ENCODE measurements around the gene MDH1. TPM values are rescaled to one million over a fixed set of nuclear protein-coding genes. Genes with fewer than 3 reads are reported as not detected.
"Not testable (repeated sequence)": the region's sequence is repeated elsewhere in the genome, so short reads cannot be mapped to it uniquely, and the experiment has no call there.

MDH1 gene
- total RNA-seq, 2 donors from 2014 or later = 89.3 to 95.7 TPM

DNA sequence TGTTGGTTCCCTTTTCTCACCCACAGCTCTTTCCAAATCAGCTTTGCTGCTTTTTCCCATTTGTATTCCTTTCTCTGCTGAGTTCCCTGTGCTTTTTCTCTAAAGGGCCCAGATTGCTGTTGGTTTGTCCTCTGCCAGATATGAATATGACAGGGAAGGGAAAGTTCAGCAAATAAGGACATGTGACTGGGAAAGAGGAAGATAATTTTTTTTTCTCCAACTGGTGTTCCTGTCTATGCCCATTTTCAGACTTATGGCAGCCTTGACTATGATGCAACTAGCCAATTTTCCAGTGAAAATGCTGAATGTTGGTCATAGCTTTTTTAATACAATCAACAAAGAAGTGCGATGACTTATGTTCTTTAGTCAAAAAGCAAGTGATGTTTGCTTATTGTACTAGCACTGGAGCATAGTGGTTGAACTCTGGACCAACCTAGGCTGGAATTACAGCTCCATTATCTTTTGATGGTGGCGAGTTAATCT, 7.7 kb downstream of the MDH1 start:
- no peak for ATAC-seq
- no peak for DNase-seq
- peaks cover 3% of the 10 kb centered on the region for H3K36me3 Mint-ChIP-seq (ENCODE audit: low read depth)
- no peaks in the 10 kb centered on the region for H3K27me3 Mint-ChIP-seq
- H3K4me3 Mint-ChIP-seq = no peak overlapping the region
- H3K9me3 ChIP-seq (ENCODE audit: control insufficient read depth, low read length, poor library complexity, severe bottlenecking) = no peaks in the 10 kb centered on the region
- peaks cover 16% of the 10 kb centered on the region for H3K4me1 Mint-ChIP-seq
- H3K27ac Mint-ChIP-seq = no peak overlapping the region

- H3K9me3 ChIP-seq (ENCODE audit: control insufficient read depth, low read length, poor library complexity, severe bottlenecking) = no peaks in the 10 kb centered on the region
- H3K4me1 Mint-ChIP-seq = peaks cover 7% of the 10 kb centered on the region
- H3K27ac Mint-ChIP-seq = no peak overlapping the region
- H3K36me3 Mint-ChIP-seq (ENCODE audit: low read depth) = peaks cover 8% of the 10 kb centered on the region
- ATAC-seq (no peak), DNase-seq (no peak)
- no peaks in the 10 kb centered on the region for H3K27me3 Mint-ChIP-seq
- no peak overlapping the region for H3K4me3 Mint-ChIP-seq
Observed at GRCh38 chr2:63598981-63599380, 10.2 kb downstream of the MDH1 start.

GRCh38 chr2:63600881-63601460, 12.2 kb downstream of the MDH1 start:
- peaks cover 2% of the 10 kb centered on the region for H3K4me1 Mint-ChIP-seq
- H3K27ac Mint-ChIP-seq = no peak overlapping the region
- H3K36me3 Mint-ChIP-seq (ENCODE audit: low read depth) = peaks cover 12% of the 10 kb centered on the region
- DNase-seq (no peak), ATAC-seq (no peak)
- no peak overlapping the region for H3K4me3 Mint-ChIP-seq
- H3K9me3 ChIP-seq (ENCODE audit: control insufficient read depth, low read length, poor library complexity, severe bottlenecking) = no peaks in the 10 kb centered on the region
- no peaks in the 10 kb centered on the region for H3K27me3 Mint-ChIP-seq

- H3K9me3 ChIP-seq (ENCODE audit: control insufficient read depth, low read length, poor library complexity, severe bottlenecking) = no peaks in the 10 kb centered on the region
- DNase-seq (no peak), ATAC-seq (no peak)
- peaks cover 2% of the 10 kb centered on the region for H3K4me1 Mint-ChIP-seq
- H3K36me3 Mint-ChIP-seq (ENCODE audit: low read depth) = peaks cover 12% of the 10 kb centered on the region
- no peak overlapping the region for H3K27ac Mint-ChIP-seq
- no peak overlapping the region for H3K4me3 Mint-ChIP-seq
- H3K27me3 Mint-ChIP-seq = no peaks in the 10 kb centered on the region
Observed at GRCh38 chr2:63604666-63605065, 15.9 kb downstream of the MDH1 start.

DNA sequence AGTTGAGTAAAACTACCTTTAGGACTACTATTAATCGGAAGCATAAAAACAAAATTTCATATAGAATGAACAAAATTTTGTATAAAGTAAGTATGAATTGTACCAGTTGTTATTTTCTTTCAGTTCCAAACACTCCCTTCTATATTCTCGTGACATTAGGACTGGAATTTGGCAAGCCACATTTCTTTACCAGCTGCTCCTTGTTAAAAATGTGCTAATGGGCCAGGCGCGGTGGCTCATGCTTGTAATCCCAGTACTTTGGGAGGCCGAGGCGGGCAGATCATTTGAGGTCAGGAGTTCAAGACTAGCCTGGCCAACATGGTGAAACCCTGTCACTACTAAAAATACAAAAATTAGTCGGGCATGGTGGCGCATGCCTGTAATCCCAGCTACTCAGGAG, 20.1 kb downstream of the MDH1 start:
- DNase-seq = not testable (repeated sequence)

GRCh38 chr2:63610525-63610924, 21.8 kb downstream of the MDH1 start:
- DNase-seq (no peak), ATAC-seq (no peak)
- no peaks in the 10 kb centered on the region for H3K9me3 ChIP-seq (ENCODE audit: control insufficient read depth, low read length, poor library complexity, severe bottlenecking)
- Mint-ChIP-seq H3K27ac (no peak overlapping the region), H3K36me3 (ENCODE audit: low read depth) (peaks cover 4% of the 10 kb centered on the region), H3K27me3 (peaks cover 27% of the 10 kb centered on the region), H3K4me1 (no peaks in the 10 kb centered on the region), H3K4me3 (no peak overlapping the region)

More for the DNA sequence above, 20.1 kb downstream of the MDH1 start:
- peaks cover 14% of the 10 kb centered on the region for H3K27me3 Mint-ChIP-seq
- H3K4me1 Mint-ChIP-seq; ATAC-seq; H3K9me3 ChIP-seq (ENCODE audit: control insufficient read depth, low read length, poor library complexity, severe bottlenecking); H3K4me3 Mint-ChIP-seq; H3K36me3 Mint-ChIP-seq (ENCODE audit: low read depth): not testable (repeated sequence)
- H3K27ac Mint-ChIP-seq = peak overlapping the region; percentile 75

DNA sequence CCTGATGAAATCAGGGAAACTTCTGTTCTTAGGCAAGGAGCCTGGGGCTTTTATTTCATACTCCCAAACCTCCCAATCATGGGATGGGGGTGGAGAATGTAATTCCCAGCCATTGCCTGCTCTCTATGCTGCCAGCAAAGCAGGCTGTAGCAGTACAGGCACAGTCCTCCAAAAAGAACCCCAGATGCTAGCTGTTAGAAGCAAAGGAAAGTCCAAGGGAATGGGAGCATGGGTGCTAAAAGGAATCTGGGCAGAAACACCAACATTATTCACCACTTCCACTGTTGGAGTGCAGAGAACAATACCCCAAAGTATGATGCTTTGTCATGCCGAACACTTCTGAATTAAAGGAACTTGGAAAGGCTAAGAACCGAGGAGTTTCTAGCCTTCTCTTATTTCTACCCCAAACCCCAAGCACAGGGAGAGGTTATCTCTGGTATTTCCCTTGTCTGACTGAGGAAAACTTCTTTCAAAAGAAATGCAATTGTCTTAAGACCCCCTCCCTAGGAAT, 24.7 kb downstream of the MDH1 start:
- Mint-ChIP-seq H3K27me3 (peaks cover 32% of the 10 kb centered on the region), H3K36me3 (ENCODE audit: low read depth) (no peaks in the 10 kb centered on the region), H3K4me1 (no peaks in the 10 kb centered on the region), H3K27ac (no peak overlapping the region), H3K4me3 (no peak overlapping the region)
- no peak for ATAC-seq
- no peaks in the 10 kb centered on the region for H3K9me3 ChIP-seq (ENCODE audit: control insufficient read depth, low read length, poor library complexity, severe bottlenecking)
- DNase-seq = no peak

- Mint-ChIP-seq H3K27me3 (peaks cover 37% of the 10 kb centered on the region), H3K4me3 (no peak overlapping the region), H3K27ac (no peak overlapping the region), H3K4me1 (no peaks in the 10 kb centered on the region), H3K36me3 (ENCODE audit: low read depth) (no peaks in the 10 kb centered on the region)
- ATAC-seq (no peak), DNase-seq (no peak)
- H3K9me3 ChIP-seq (ENCODE audit: control insufficient read depth, low read length, poor library complexity, severe bottlenecking) = no peaks in the 10 kb centered on the region
Observed at GRCh38 chr2:63614448-63614968, 25.7 kb downstream of the MDH1 start.

DNA sequence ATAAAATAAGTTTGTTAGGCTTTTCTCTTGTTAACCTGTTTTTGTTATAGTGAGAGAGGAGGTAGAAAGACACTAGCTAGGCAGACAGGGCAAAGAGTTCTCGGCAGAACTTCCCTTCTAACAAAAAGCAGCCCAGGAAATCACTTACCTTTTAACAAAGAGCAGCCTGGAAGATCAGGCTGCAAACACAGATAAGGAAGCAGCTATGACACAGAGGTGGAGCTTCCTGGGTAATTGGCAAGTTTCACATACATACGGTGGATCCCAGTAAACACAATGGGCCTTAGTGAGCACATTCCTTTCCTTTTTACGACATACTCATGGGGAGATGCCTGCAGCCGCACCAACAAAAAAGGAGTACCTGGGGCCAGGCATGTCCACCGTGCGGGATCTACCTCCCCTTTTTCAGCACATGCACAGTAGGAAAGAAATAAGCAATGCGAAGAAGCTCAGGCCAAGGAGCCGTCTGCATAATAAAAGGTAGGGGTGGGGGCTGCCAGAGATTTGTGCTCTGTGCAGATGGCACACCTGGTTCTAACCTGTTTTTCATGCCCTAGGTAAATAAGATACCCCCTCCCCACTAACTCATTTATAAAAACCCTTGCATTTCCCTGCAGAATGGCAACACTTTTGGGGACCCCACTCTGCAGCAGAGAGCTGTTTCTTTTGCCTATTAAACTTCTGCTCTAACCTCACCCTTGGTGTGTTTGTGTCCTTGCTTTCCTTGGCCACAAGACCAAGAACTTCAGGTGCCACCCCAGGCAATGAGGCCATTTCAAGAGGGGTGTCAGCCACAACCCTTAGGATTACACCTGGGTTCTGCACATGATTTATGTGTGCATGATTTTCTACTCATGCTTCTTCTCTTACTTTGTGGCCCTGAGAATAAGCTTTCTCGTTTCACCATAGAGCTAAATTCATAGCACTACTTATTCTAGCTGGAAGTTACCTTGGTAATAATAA, 26.5 kb downstream of the MDH1 start:
- DNase-seq (no peak), ATAC-seq (no peak)
- Mint-ChIP-seq H3K4me1 (no peaks in the 10 kb centered on the region), H3K36me3 (ENCODE audit: low read depth) (no peaks in the 10 kb centered on the region), H3K4me3 (no peak overlapping the region), H3K27me3 (peaks cover 39% of the 10 kb centered on the region), H3K27ac (no peak overlapping the region)
- H3K9me3 ChIP-seq (ENCODE audit: control insufficient read depth, low read length, poor library complexity, severe bottlenecking) = no peaks in the 10 kb centered on the region

- Mint-ChIP-seq H3K27me3 (peaks cover 48% of the 10 kb centered on the region), H3K36me3 (ENCODE audit: low read depth) (no peaks in the 10 kb centered on the region), H3K4me1 (no peaks in the 10 kb centered on the region), H3K4me3 (no peak overlapping the region), H3K27ac (no peak overlapping the region)
- no peak for ATAC-seq
- no peak for DNase-seq
- H3K9me3 ChIP-seq (ENCODE audit: control insufficient read depth, low read length, poor library complexity, severe bottlenecking) = no peaks in the 10 kb centered on the region
Observed at GRCh38 chr2:63617366-63617765, 28.6 kb downstream of the MDH1 start.

GRCh38 chr2:63619328-63619727, 30.6 kb downstream of the MDH1 start:
- Mint-ChIP-seq H3K4me1 (no peaks in the 10 kb centered on the region), H3K27me3 (peaks cover 41% of the 10 kb centered on the region), H3K36me3 (ENCODE audit: low read depth) (no peaks in the 10 kb centered on the region), H3K27ac (no peak overlapping the region), H3K4me3 (no peak overlapping the region)
- DNase-seq = no peak
- H3K9me3 ChIP-seq (ENCODE audit: control insufficient read depth, low read length, poor library complexity, severe bottlenecking) = no peaks in the 10 kb centered on the region
- ATAC-seq = no peak

GRCh38 chr2:63622751-63623150, 34.0 kb downstream of the MDH1 start:
- no peaks in the 10 kb centered on the region for H3K9me3 ChIP-seq (ENCODE audit: control insufficient read depth, low read length, poor library complexity, severe bottlenecking)
- DNase-seq = no peak
- no peak overlapping the region for H3K4me3 Mint-ChIP-seq
- no peaks in the 10 kb centered on the region for H3K36me3 Mint-ChIP-seq (ENCODE audit: low read depth)
- H3K27ac Mint-ChIP-seq = no peak overlapping the region
- H3K27me3 Mint-ChIP-seq = peaks cover 27% of the 10 kb centered on the region
- no peak for ATAC-seq
- H3K4me1 Mint-ChIP-seq = no peaks in the 10 kb centered on the region

GRCh38 chr2:63623763-63624162, 35.0 kb downstream of the MDH1 start:
- peaks cover 27% of the 10 kb centered on the region for H3K27me3 Mint-ChIP-seq

More at GRCh38 chr2:63623763-63624162, 35.0 kb downstream of the MDH1 start:
- not testable (repeated sequence) for H3K4me3 Mint-ChIP-seq; H3K27ac Mint-ChIP-seq; H3K9me3 ChIP-seq (ENCODE audit: control insufficient read depth, low read length, poor library complexity, severe bottlenecking); H3K36me3 Mint-ChIP-seq (ENCODE audit: low read depth); H3K4me1 Mint-ChIP-seq; DNase-seq; ATAC-seq

Measured in T-helper 17 cell (primary cell).